AG04449 (cell line): Measurements from ENCODE around the gene GLS.

Experiments used
- CTCF ChIA-PET: fragments of 350-600 bp; formaldehyde crosslinking; extraction: SDS; loops from one replicate; lab custom pipeline; 2021; ENCODE audit warnings: antibody characterized with exemption; lab: Yijun Ruan, JAX
- POLR2A ChIA-PET: fragments of 400-600, 350-600 bp; formaldehyde crosslinking; extraction: SDS; loops from one replicate; lab custom pipeline; 2020; ENCODE audit warnings: antibody characterized with exemption, inconsistent platforms; lab: Yijun Ruan, JAX
- DNase-seq: peaks from one replicate; pipeline ENCODE4 v3.0.0-alpha.2; 2010; ENCODE audit warnings: low read depth, low spot score
- H3K4me3 ChIP-seq: 2 replicates; pipeline ENCODE4 v1.5.1; 2011; ENCODE audit warnings: low read depth, mild to moderate bottlenecking, control low read depth, low read length
- TF ChIP-seq, protein P1 (sequence below): IDR thresholded peaks from one replicate; pipeline ENCODE4 v1.5.1; 2011; ENCODE audit warnings: mild to moderate bottlenecking, moderate library complexity, low read length, control low read depth, inconsistent platforms; ENCODE audit not compliant: insufficient read depth; ENCODE audit errors: missing control alignments

Gene GLS

DNA sequence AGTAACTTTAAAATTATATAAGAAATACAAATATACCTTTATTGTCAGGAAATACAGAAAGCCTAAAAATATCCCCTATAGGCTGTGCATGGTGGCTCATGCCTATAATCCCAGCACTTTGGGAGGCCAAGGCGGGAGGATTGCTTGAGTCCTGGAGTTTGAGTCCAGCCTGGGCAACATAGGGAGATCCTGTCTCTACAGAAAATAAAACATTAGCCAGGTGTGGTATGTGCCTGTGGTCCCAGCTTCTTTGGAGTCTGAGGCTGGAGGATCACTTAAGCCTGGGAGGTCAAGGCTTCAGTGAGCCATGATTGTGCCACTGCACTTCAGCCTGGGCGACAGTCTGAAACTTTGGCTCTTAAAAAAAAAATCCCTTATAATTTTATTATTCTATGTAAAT lies 29.1 kb downstream of the GLS start:
- DNase-seq = no peak
- no peak overlapping the region for H3K4me3 ChIP-seq
- POLR2A ChIA-PET = no interaction called here
- CTCF ChIA-PET = no interaction called here
- TF ChIP-seq, protein P1, sequence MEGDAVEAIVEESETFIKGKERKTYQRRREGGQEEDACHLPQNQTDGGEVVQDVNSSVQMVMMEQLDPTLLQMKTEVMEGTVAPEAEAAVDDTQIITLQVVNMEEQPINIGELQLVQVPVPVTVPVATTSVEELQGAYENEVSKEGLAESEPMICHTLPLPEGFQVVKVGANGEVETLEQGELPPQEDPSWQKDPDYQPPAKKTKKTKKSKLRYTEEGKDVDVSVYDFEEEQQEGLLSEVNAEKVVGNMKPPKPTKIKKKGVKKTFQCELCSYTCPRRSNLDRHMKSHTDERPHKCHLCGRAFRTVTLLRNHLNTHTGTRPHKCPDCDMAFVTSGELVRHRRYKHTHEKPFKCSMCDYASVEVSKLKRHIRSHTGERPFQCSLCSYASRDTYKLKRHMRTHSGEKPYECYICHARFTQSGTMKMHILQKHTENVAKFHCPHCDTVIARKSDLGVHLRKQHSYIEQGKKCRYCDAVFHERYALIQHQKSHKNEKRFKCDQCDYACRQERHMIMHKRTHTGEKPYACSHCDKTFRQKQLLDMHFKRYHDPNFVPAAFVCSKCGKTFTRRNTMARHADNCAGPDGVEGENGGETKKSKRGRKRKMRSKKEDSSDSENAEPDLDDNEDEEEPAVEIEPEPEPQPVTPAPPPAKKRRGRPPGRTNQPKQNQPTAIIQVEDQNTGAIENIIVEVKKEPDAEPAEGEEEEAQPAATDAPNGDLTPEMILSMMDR = no peak

DNA sequence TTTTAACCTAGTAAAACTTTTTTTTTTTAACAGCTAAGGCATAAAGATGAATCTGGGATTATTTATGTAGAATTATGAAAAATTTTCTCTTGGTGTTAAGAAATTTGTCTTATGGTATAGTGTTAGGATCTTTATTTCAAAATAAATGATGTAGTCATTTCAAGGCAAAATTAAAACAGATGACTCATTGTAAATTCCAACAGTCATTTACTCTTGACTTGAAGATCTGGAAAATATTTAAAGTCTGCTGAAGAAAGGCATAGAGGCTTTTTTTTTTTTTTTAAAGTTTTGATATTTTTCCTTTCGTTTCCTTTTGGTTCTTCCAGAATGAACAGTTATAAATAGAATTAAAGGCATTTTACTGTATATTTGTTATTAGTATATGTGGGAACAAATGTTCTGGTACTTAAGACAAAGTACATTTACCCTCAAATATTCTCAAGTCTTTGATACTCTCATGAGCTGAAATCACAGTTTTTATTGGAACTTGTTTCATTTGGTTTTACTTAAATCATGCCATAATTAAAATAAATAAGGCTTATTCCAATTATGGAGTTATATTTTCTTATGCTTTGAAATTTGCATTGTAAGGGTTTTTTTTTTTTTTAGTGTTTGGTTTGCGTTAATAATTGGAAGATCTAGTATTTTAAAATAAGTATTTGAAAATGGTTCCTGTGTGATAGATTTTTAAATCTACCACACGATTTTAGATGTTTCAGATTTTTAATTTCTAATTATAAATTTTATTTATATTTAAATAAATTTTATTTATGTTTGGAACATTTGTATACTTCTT lies 29.9 kb downstream of the GLS start:
- DNase-seq = no peak
- H3K4me3 ChIP-seq = no peak overlapping the region
- CTCF ChIA-PET = interaction anchor here (1.3 to 2.3 kb wide), 3 partner anchors 17 to 130 kb away, joined by 3 to 5 read pairs (median 5); no protein-coding TSS in a partner anchor
- POLR2A ChIA-PET = no interaction called here
- TF ChIP-seq, protein P1 = no peak

GRCh38 chr2:190911813-190912212 lies 31.2 kb downstream of the GLS start:
- TF ChIP-seq, protein P1 = no peak
- no peak overlapping the region for H3K4me3 ChIP-seq
- no peak for DNase-seq
- ChIA-PET POLR2A (no interaction called here), CTCF (interaction anchor here (1.3 to 2.3 kb wide), 3 partner anchors 16 to 132 kb away, joined by 3 to 5 read pairs (median 5); no protein-coding TSS in a partner anchor)

DNA sequence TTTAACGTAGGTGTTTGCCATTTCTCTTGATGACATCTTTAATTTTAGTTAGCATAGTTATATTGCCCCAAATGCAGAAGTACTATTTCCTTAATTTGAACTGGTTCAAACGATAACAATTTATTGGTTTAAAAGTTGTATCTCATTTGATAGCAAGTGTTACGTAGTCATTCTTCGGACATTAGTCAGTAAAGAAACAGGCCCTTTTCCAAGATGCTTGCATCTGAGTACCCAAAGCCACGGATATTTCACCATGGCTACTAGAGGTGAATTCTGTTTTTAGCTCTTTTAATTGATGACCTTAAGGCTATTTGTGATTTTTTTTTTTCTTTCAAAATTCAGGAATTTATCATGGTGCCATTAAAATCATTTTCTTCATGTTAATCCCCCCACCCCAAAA lies 32.1 kb downstream of the GLS start:
- ChIA-PET POLR2A (no interaction called here), CTCF (interaction anchor here (0.9 kb wide), 1 partner anchor 21 kb away, joined by 3 read pairs; no protein-coding TSS in a partner anchor)
- TF ChIP-seq, protein P1 = no peak
- DNase-seq = no peak
- H3K4me3 ChIP-seq = no peak overlapping the region

DNA sequence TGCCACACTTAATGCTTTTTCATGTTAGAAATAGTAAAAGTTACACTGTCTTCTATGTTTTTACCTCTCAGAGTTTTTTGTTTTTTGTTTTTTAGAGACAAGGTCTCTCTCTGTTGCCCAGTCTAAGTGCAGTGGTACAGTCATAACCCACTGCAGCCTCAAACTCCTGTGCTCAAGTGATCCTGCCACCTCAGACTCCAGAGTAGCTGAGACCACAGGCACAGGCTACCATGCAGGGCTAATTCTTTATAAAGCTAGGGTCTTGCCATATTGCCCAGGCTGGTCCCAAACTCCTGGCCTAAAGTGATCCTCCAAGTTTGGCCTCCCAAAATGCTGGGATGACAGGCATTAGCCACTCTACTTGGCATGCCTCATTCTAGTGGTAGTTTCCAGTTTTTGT lies 33.1 kb downstream of the GLS start:
- ChIA-PET POLR2A (no interaction called here), CTCF (interaction anchor here (0.7 to 0.9 kb wide), 2 partner anchors 20 to 49 kb away, joined by 3 to 4 read pairs; no protein-coding TSS in a partner anchor)
- TF ChIP-seq, protein P1 = no peak
- H3K4me3 ChIP-seq = no peak overlapping the region
- no peak for DNase-seq

DNA sequence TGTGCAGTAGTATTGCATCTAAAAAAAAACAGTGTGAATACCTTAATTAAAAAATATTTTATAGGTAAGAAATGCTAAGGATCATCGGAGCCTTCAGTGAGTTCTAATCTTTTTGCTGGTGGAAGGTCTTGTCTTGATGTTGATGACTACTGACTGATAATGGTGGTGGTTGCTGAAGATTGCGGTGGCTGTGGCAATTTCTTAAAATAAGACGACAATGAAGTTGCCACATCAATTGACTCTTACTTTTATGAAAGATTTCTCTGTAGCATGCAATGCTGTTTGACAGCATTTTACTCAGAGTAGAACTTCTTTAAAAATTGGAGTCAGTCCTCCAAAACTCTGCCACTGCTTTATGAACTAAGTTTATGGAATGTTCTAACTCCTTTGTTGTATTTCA lies 36.2 kb downstream of the GLS start:
- TF ChIP-seq, protein P1 = no peak
- DNase-seq = no peak
- H3K4me3 ChIP-seq = no peak overlapping the region
- POLR2A ChIA-PET = interaction anchor here (0.7 kb wide), 1 partner anchor 67 kb away, joined by 4 read pairs; no protein-coding TSS in a partner anchor
- CTCF ChIA-PET = no interaction called here
